PC-9 (cell line): Measurements from ENCODE around the gene KANK2. TPM values are rescaled to one million over a fixed set of nuclear protein-coding genes. Genes with fewer than 3 reads are reported as not detected.

Experiments
- BruUV-seq: library from RNA; stranded (reverse); fragments of 400-500 nt; replicated peaks from 2 replicates; lab custom pipeline; 2021; lab: Mats Ljungman, UMichigan
- CTCF ChIA-PET: fragments of 300-600 bp; sonication (Branson Sonifier 250); formaldehyde crosslinking; loops from one replicate; lab custom pipeline; 2022; ENCODE audit warnings: antibody characterized with exemption; lab: Charles Lee
- POLR2A ChIA-PET: fragments of 300-600 bp; sonication (Branson Sonifier 250); formaldehyde crosslinking; loops from one replicate; lab custom pipeline; 2022; ENCODE audit warnings: antibody characterized with exemption; ENCODE audit not compliant: unreplicated experiment; lab: Charles Lee
- DNase-seq, 2 experiments: peaks; one replicate each; pipeline versions ENCODE4 v3.0.0 to v3.0.0-alpha.2; 2015 to 2022; ENCODE audit warnings: mixed read lengths in 1 of 2
- H2AFZ ChIP-seq: fragments of 200-600 bp; sonication (generic); 2 replicates; pipeline ENCODE4 v1.8.1; 2017; ENCODE audit warnings: antibody characterized with exemption
- H3F3A ChIP-seq: fragments of 200-600 bp; sonication (generic); 2 replicates; pipeline ENCODE4 v1.8.1; 2017; ENCODE audit warnings: antibody characterized with exemption, mild to moderate bottlenecking, low read depth; ENCODE audit not compliant: insufficient read depth
- H3K27ac ChIP-seq: fragments of 200-600 bp; sonication (generic); 2 replicates; pipeline ENCODE4 v1.6.1; 2016; ENCODE audit warnings: mixed run types
- H3K27me3 ChIP-seq: fragments of 200-600 bp; sonication (generic); 2 replicates; pipeline ENCODE4 v1.6.1; 2016; ENCODE audit warnings: low read depth, mixed run types; ENCODE audit not compliant: insufficient read depth
- H3K36me3 ChIP-seq: fragments of 200-600 bp; sonication (generic); 2 replicates; pipeline ENCODE4 v1.6.1; 2016; ENCODE audit warnings: low read depth, mixed run types
- H3K4me1 ChIP-seq: fragments of 200-600 bp; sonication (generic); replicated peaks from 2 replicates; pipeline ENCODE4 v1.6.1; 2016; ENCODE audit warnings: mixed run types; ENCODE audit not compliant: insufficient read depth
- H3K4me2 ChIP-seq: fragments of 200-600 bp; sonication (generic); 2 replicates; pipeline ENCODE4 v1.6.1; 2017; ENCODE audit warnings: mixed run types
- H3K4me3 ChIP-seq: fragments of 200-600 bp; sonication (generic); 2 replicates; pipeline ENCODE4 v1.6.1; 2016; ENCODE audit warnings: mixed run types
- H3K79me2 ChIP-seq: fragments of 200-600 bp; sonication (generic); 2 replicates; pipeline ENCODE4 v1.6.1; 2017; ENCODE audit warnings: low read depth, mixed run types
- H3K9me2 ChIP-seq: fragments of 200-600 bp; sonication (generic); 2 replicates; pipeline ENCODE4 v1.8.1; 2017; ENCODE audit warnings: mild to moderate bottlenecking; ENCODE audit not compliant: insufficient read depth
- H3K9me3 ChIP-seq: fragments of 200-600 bp; sonication (generic); 2 replicates; pipeline ENCODE4 v1.8.1; 2016; ENCODE audit warnings: low read depth; ENCODE audit not compliant: insufficient read depth
- H4K20me1 ChIP-seq: fragments of 200-600 bp; sonication (generic); 2 replicates; pipeline ENCODE4 v1.8.1; 2017; ENCODE audit not compliant: insufficient read depth
- CTCF ChIP-seq: fragments of 200-600 bp; sonication (generic); conservative IDR thresholded peaks from 2 replicates; pipeline ENCODE4 v1.6.1; 2017; ENCODE audit warnings: mixed run types, antibody characterized with exemption, mild to moderate bottlenecking, moderate library complexity
- EZH2 ChIP-seq: fragments of 200-600 bp; sonication (generic); IDR thresholded peaks from 2 replicates; pipeline ENCODE4 v1.8.0; 2017; ENCODE audit warnings: antibody characterized with exemption, low read depth
- intact Hi-C: fragments of 100-400 bp; cut with micrococcal nuclease; formaldehyde crosslinking; loops from one replicate; pipeline ENCODE4 v1.10.0; 2022; ENCODE audit not compliant: unreplicated experiment
- total RNA-seq: library from RNA; stranded (reverse); gene quantifications from 2 replicates; pipeline ENCODE4 v1.2.3, GENCODE V29; 2021

The KANK2 gene
- total RNA-seq, 1 experiment from 2014 or later = 32.9 TPM

- ChIA-PET CTCF (no interaction called here), POLR2A (no interaction called here)
- H3K27me3 ChIP-seq = no peaks in the 10 kb centered on the region
- H3K27ac ChIP-seq = no peak overlapping the region
- no peaks in the 10 kb centered on the region for H3K9me2 ChIP-seq
- H3K79me2 ChIP-seq = no peaks in the 10 kb centered on the region
- no TSS peak for BruUV-seq
- no peaks in the 10 kb centered on the region for H3K9me3 ChIP-seq
- no peak for TF ChIP-seq EZH2
- no peak for TF ChIP-seq CTCF
- DNase-seq = no peak
- H3F3A ChIP-seq = peaks cover 17% of the 10 kb centered on the region
- H3K4me2 ChIP-seq = no peak overlapping the region
- no peaks in the 10 kb centered on the region for H4K20me1 ChIP-seq
- no peaks in the 10 kb centered on the region for H3K36me3 ChIP-seq
- peaks cover 8% of the 10 kb centered on the region; the same call in 1 of the 2 replicates for H3K4me1 ChIP-seq
- intact Hi-C loops = no loop called here
- H2AFZ ChIP-seq = no peak overlapping the region
- H3K4me3 ChIP-seq = no peak overlapping the region
These were observed 23.7 kb downstream of the KANK2 start for GRCh38 chr19:11173516-11174155.

- TF ChIP-seq CTCF = no peak
- TF ChIP-seq EZH2 = no peak
- Histone ChIP-seq H3K4me1 (peaks cover 14% of the 10 kb centered on the region; the same call in 1 of the 2 replicates), H3K27me3 (no peaks in the 10 kb centered on the region), H3K4me2 (no peak overlapping the region), H3K9me2 (no peaks in the 10 kb centered on the region), H3F3A (peaks cover 22% of the 10 kb centered on the region), H3K79me2 (no peaks in the 10 kb centered on the region), H4K20me1 (no peaks in the 10 kb centered on the region), H3K4me3 (no peak overlapping the region), H2AFZ (no peak overlapping the region), H3K27ac (no peak overlapping the region), H3K36me3 (no peaks in the 10 kb centered on the region), H3K9me3 (no peaks in the 10 kb centered on the region)
- no TSS peak for BruUV-seq
- CTCF ChIA-PET = interaction anchor here (0.5 to 0.6 kb wide), 2 partner anchors 8 to 39 kb away, joined by 3 to 11 read pairs; no protein-coding TSS in a partner anchor
- intact Hi-C loops = no loop called here
- POLR2A ChIA-PET = no interaction called here
- DNase-seq = no peak
These were observed 24.8 kb downstream of the KANK2 start for GRCh38 chr19:11172576-11172975.

GRCh38 chr19:11171144-11171543 lies 26.2 kb downstream of the KANK2 start:
- ChIA-PET CTCF (no interaction called here), POLR2A (no interaction called here)
- no peaks in the 10 kb centered on the region for H3K27me3 ChIP-seq
- no peak overlapping the region for H2AFZ ChIP-seq
- H3K9me2 ChIP-seq = no peaks in the 10 kb centered on the region
- H3K79me2 ChIP-seq = no peaks in the 10 kb centered on the region
- H3K9me3 ChIP-seq = no peaks in the 10 kb centered on the region
- no peak overlapping the region for H3K27ac ChIP-seq
- no peak for DNase-seq
- intact Hi-C loops = no loop called here
- H3K36me3 ChIP-seq = no peaks in the 10 kb centered on the region
- no peak overlapping the region for H3K4me2 ChIP-seq
- no peaks in the 10 kb centered on the region for H4K20me1 ChIP-seq
- no peak overlapping the region for H3K4me3 ChIP-seq
- H3K4me1 ChIP-seq = peaks cover 14% of the 10 kb centered on the region; the same call in 1 of the 2 replicates
- H3F3A ChIP-seq = peaks cover 20% of the 10 kb centered on the region
- no peak for TF ChIP-seq EZH2
- TF ChIP-seq CTCF = no peak
- no TSS peak for BruUV-seq
